Natural killer cell (primary cell): Measurements from ENCODE around the gene PSMC5. TPM values are rescaled to one million over a fixed set of nuclear protein-coding genes. Genes with fewer than 3 reads are reported as not detected.
A peak's percentile ranks its signal among the peaks of the same experiment; 100 is the strongest.

ENCODE experiments used
- ATAC-seq, 3 donors: fragments of 150-1000 bp in 2 of 3; fragments of 200-7000 bp in 1 of 3; cut with Tn5 transposase; 1 replicate in 1 of 3; 2 replicates in 2 of 3; pipeline ENCODE4 v1.10.0; 2021; ENCODE audit warnings: mild to moderate bottlenecking in 2 of 3, moderate library complexity in 2 of 3
- DNase-seq, 2 donors: peaks; one replicate each; pipeline versions ENCODE4 v3.0.0 to v3.0.0-alpha.2; 2013 to 2021; ENCODE audit warnings: mixed read lengths in 1 of 2
- H3K27ac ChIP-seq: one replicate; pipeline ENCODE4 v1.5.1; 2013; ENCODE audit warnings: mild to moderate bottlenecking, low read length
- H3K27me3 ChIP-seq: one replicate; pipeline ENCODE4 v1.6.1; 2013; ENCODE audit warnings: low read length; ENCODE audit not compliant: control insufficient read depth, insufficient read depth
- H3K36me3 ChIP-seq: one replicate; pipeline ENCODE4 v1.6.1; 2013; ENCODE audit warnings: low read length; ENCODE audit not compliant: control insufficient read depth, insufficient read depth
- H3K4me1 ChIP-seq: one replicate; pipeline ENCODE4 v1.6.1; 2013; ENCODE audit warnings: low read length; ENCODE audit not compliant: control insufficient read depth, insufficient read depth
- H3K4me3 ChIP-seq: one replicate; pipeline ENCODE4 v1.5.1; 2013; ENCODE audit warnings: low read length
- H3K9me3 ChIP-seq: one replicate; pipeline ENCODE4 v1.6.1; 2013; ENCODE audit warnings: low read length; ENCODE audit not compliant: control insufficient read depth, insufficient read depth
- H3K27ac Mint-ChIP-seq, 2 donors: one replicate each; pipeline ENCODE4 v1.8.0; 2022; ENCODE audit warnings: mild to moderate bottlenecking in 2 of 2, mixed read lengths in 2 of 2, moderate library complexity in 1 of 2
- H3K27me3 Mint-ChIP-seq, 2 donors: one replicate each; pipeline ENCODE4 v1.8.0; 2022; ENCODE audit warnings: low read depth in 2 of 2, mixed read lengths in 2 of 2
- H3K36me3 Mint-ChIP-seq: one replicate; pipeline ENCODE4 v1.8.0; 2022; ENCODE audit warnings: mixed read lengths
- H3K4me1 Mint-ChIP-seq, 2 donors: one replicate each; pipeline ENCODE4 v1.8.0; 2022; ENCODE audit warnings: mixed read lengths in 2 of 2
- H3K4me3 Mint-ChIP-seq: one replicate; pipeline ENCODE4 v1.8.0; 2022; ENCODE audit warnings: mild to moderate bottlenecking, moderate library complexity, mixed read lengths
- H3K9me3 Mint-ChIP-seq, 2 donors: one replicate each; pipeline ENCODE4 v1.8.0; 2022; ENCODE audit warnings: mixed read lengths in 2 of 2
- WGBS: methylation state at CpG from one replicate; pipeline ENCODE4 v1.1.7; 2013; ENCODE audit warnings: missing lambda C conversion rate; ENCODE audit not compliant: insufficient coverage; 5-methylcytosine and 5-hydroxymethylcytosine counted together
- intact Hi-C: fragments of 100-400 bp; cut with micrococcal nuclease; formaldehyde crosslinking; loops from one replicate; pipeline ENCODE4 v1.14.2; 2022
- total RNA-seq, 4 donors: library from RNA; stranded (reverse); fragments of 120-200 nt in 1 of 4; gene quantifications; one replicate each; pipeline versions ENCODE4 v1.2.3 to v1.2.4, GENCODE V29; 2013 to 2022
- TF ChIP-seq, protein P1 (sequence below): fragments of 200-600 bp; IDR thresholded peaks from one replicate; pipeline ENCODE4 v1.8.0; 2022; ENCODE audit warnings: antibody characterized with exemption

The PSMC5 gene
- total RNA-seq, 3 donors from 2014 or later (not counting 1 experiment from before 2014, with no cell fraction given), result 91.3 to 114 (median 100) TPM

GRCh38 chr17:63832455-63832854, 5.2 kb downstream of the PSMC5 start:
- Mint-ChIP-seq H3K4me3 (no peak overlapping the region), H3K36me3 (peaks cover 7% of the 10 kb centered on the region), H3K4me1 (peaks cover 20 to 41% of the 10 kb centered on the region in 2 donors), H3K27me3 (no peaks in the 10 kb centered on the region), H3K27ac (peak overlapping the region; percentile 15 to 46), H3K9me3 (no peaks in the 10 kb centered on the region)
- Histone ChIP-seq H3K27me3 (no peaks in the 10 kb centered on the region), H3K36me3 (peaks cover 75% of the 10 kb centered on the region), H3K4me3 (no peak overlapping the region), H3K27ac (no peak overlapping the region), H3K4me1 (peaks cover 33% of the 10 kb centered on the region), H3K9me3 (no peaks in the 10 kb centered on the region)
- intact Hi-C loops, result no loop called here
- TF ChIP-seq, protein P1, sequence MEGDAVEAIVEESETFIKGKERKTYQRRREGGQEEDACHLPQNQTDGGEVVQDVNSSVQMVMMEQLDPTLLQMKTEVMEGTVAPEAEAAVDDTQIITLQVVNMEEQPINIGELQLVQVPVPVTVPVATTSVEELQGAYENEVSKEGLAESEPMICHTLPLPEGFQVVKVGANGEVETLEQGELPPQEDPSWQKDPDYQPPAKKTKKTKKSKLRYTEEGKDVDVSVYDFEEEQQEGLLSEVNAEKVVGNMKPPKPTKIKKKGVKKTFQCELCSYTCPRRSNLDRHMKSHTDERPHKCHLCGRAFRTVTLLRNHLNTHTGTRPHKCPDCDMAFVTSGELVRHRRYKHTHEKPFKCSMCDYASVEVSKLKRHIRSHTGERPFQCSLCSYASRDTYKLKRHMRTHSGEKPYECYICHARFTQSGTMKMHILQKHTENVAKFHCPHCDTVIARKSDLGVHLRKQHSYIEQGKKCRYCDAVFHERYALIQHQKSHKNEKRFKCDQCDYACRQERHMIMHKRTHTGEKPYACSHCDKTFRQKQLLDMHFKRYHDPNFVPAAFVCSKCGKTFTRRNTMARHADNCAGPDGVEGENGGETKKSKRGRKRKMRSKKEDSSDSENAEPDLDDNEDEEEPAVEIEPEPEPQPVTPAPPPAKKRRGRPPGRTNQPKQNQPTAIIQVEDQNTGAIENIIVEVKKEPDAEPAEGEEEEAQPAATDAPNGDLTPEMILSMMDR, result no peak
- WGBS, result 81% methylated on average over 2 of the region's 2 CpGs
- ATAC-seq, result no peak
- DNase-seq, result no peak

DNA sequence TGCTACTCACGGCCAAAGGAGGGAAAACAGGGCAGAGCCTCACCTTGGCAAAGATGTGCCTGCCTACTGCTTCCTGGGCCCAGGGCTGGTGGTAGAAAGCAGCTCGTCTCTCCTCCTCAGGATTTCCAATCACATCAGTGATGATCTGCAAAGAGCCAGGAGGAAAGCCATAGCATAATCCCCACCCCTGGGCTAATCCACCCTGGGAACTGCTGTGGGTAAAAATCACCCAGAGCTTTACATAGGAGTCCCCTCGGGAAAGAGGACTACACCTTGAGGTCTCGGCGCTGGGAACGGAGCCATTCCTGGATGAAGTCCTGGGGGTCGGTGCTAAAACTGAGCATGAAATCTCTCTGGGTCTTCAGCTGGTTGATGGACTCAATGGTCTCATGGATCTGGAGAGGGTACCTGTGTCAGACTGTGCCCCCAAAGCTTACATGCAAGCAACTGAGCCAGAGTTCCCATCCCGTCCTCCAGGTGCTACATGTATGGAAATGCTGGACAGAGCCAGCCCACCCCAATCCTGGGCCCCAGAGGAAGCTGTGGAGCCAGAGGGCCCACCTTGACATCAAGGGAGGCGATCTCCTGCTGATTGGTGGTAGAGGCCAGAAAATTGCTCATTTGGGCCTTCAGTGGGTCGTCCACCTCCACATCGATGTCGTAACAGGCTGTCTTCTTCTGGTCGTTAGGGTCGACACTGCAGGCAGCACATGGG, 6.0 kb downstream of the PSMC5 start:
- H3K27me3 Mint-ChIP-seq, result no peaks in the 10 kb centered on the region
- no peak for DNase-seq
- intact Hi-C loops, result no loop called here
- WGBS, result 96% methylated on average over 14 of the region's 14 CpGs
- peaks cover 7% of the 10 kb centered on the region for H3K36me3 Mint-ChIP-seq
- TF ChIP-seq, protein P1, result no peak
- H3K27ac Mint-ChIP-seq, result peak overlapping the region in 1 of 2 donors; percentile 68
- Histone ChIP-seq H3K4me1 (peaks cover 34% of the 10 kb centered on the region), H3K27me3 (no peaks in the 10 kb centered on the region), H3K9me3 (no peaks in the 10 kb centered on the region), H3K27ac (no peak overlapping the region), H3K36me3 (peaks cover 75% of the 10 kb centered on the region), H3K4me3 (no peak overlapping the region)
- H3K4me1 Mint-ChIP-seq, result peaks cover 15 to 37% of the 10 kb centered on the region in 2 donors
- no peak overlapping the region for H3K4me3 Mint-ChIP-seq
- H3K9me3 Mint-ChIP-seq, result no peaks in the 10 kb centered on the region
- no peak for ATAC-seq

DNA sequence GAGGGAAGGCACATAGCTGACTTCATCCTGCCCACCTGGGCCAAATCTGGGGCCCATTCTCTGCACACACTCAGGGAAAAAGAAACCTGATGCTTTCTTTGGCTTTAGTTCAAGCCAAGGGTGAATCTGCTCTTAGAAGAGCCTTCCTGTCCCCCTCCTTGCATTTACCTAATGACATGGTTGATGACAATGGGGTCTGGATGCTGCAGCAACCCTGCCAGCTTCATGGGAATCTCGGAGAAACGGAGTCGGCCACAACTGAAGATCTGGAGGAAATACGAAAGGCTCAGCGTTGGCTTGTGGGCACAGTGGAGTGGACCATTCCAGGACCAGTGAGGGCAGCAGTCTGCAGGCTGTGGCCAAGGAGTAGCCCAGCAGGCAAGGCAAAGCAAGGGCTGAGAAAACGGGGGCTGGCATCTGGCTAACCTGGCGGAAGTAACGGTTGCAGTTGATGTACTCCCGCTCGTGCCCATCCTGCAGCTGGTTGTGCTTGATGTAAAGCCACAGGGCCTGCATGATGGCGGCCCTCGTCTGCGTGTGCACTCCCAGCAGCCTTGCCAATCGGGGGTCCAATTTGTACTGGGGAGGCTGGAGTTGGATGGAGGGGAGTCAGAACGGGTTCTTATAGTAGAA, 6.6 kb downstream of the PSMC5 start:
- Histone ChIP-seq H3K4me1 (peaks cover 37% of the 10 kb centered on the region), H3K4me3 (no peak overlapping the region), H3K36me3 (peaks cover 75% of the 10 kb centered on the region), H3K27ac (no peak overlapping the region), H3K27me3 (no peaks in the 10 kb centered on the region), H3K9me3 (no peaks in the 10 kb centered on the region)
- intact Hi-C loops, result no loop called here
- Mint-ChIP-seq H3K27ac (peak overlapping the region in 1 of 2 donors; percentile 68), H3K9me3 (no peaks in the 10 kb centered on the region), H3K4me1 (peaks cover 10 to 38% of the 10 kb centered on the region in 2 donors), H3K36me3 (peaks cover 7% of the 10 kb centered on the region), H3K27me3 (no peaks in the 10 kb centered on the region), H3K4me3 (no peak overlapping the region)
- TF ChIP-seq, protein P1, result no peak
- 94% methylated on average over 15 of the region's 15 CpGs for WGBS
- ATAC-seq (no peak), DNase-seq (no peak)
